ENCODE data around the gene PTPN18.

PTPN18 gene, protein sequence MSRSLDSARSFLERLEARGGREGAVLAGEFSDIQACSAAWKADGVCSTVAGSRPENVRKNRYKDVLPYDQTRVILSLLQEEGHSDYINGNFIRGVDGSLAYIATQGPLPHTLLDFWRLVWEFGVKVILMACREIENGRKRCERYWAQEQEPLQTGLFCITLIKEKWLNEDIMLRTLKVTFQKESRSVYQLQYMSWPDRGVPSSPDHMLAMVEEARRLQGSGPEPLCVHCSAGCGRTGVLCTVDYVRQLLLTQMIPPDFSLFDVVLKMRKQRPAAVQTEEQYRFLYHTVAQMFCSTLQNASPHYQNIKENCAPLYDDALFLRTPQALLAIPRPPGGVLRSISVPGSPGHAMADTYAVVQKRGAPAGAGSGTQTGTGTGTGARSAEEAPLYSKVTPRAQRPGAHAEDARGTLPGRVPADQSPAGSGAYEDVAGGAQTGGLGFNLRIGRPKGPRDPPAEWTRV

DNA sequence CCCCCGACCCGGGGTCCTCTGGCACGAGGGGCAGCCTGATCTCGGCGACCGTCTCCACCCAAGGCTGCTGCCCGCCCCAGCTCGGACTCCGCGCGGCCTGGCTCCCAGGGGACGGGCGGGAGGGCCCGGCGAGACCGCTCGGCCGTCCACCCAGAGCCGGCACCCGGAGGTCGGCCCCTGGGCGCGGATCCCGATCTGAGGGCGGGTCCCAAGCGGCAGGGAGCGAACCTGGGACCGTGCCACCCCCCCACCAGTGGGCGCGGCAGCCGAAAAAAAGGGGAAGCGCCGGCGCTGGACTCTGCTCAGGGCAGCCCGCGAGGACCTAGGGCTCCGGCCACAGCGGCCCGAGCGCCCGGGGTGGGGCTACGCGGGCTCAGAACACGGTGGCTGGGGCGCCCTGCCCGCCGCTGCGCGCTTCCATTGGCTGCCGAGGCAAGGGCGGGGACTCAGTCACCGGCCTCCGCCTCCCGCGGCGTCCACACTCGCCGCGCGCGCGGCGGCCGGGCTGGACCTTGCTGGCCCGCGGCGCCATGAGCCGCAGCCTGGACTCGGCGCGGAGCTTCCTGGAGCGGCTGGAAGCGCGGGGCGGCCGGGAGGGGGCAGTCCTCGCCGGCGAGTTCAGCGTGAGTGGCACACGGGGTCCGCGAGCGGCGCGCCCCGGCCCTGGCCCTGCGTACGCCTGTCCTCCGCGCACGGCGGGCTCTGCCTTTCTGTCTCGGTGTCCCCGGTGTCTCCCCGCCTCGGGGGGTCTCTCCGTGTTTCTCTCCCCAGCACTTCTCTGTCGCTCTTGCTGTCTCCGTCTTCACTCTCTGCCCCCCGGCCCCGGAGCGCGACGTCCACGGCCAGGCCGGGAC is at the start of gene PTPN18:
TSS of gene PTPN18 (plus strand) at position 479 of the 854 bp plus-strand sequence. CDS start at position 531, 52 bp downstream.
- peak within 1 kb of the TSS; percentile 63 to 84 (median 70) for H3K9ac ChIP-seq (ENCODE audit: low read length in 5 of 5)
- H3K27ac ChIP-seq (ENCODE audit: low read depth, low read length) = peak within 1 kb of the TSS; percentile 23
- peaks cover 6 to 48% (median 38%) of the 10 kb centered on the region in 5 donors for H3K4me1 ChIP-seq (ENCODE audit: control insufficient read depth in 5 of 5, insufficient read depth in 5 of 5, low read length in 5 of 5)

DNA sequence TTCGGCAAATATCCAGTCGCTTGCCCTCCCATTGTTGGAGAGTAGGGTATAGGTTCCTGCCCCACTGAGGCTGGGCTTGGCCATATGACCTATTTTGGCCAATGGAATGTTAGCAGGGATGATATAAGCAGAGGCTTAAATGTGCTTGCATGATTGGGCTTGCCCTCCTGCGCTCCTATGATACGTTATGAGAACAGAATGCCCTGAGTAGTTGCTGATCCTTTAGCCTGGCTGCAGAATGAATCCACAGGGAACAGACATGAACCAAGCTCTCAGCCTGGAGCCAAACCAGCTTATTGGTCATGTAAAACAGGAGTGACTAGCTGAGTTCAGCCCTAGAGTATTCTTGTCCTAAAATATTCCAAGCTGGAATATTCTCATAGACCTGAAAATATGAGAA is 48.0 kb upstream of the PTPN18 start:
- H3K9ac ChIP-seq (ENCODE audit: low read length in 5 of 5) = no peak overlapping the region
- peaks cover 0 to 3% (median 0%) of the 10 kb centered on the region in 5 donors for H3K27me3 ChIP-seq (ENCODE audit: control insufficient read depth in 5 of 5, insufficient read depth in 4 of 5, low read length in 5 of 5)
- no peak overlapping the region for H3K4me3 ChIP-seq (ENCODE audit: low read depth in 1 of 5, low read length in 5 of 5)
- H3K9me3 ChIP-seq (ENCODE audit: control insufficient read depth in 5 of 5, low read length in 5 of 5) = no peaks in the 10 kb centered on the region
- no peaks in the 10 kb centered on the region for H3K36me3 ChIP-seq (ENCODE audit: control insufficient read depth in 5 of 5, insufficient read depth in 5 of 5, low read length in 5 of 5)
- H3K27ac ChIP-seq (ENCODE audit: low read depth, low read length) = no peak overlapping the region
- no peaks in the 10 kb centered on the region for H3K4me1 ChIP-seq (ENCODE audit: control insufficient read depth in 5 of 5, insufficient read depth in 5 of 5, low read length in 5 of 5)

More for the DNA sequence above, at the start of gene PTPN18:
- H3K27me3 ChIP-seq (ENCODE audit: control insufficient read depth in 5 of 5, insufficient read depth in 4 of 5, low read length in 5 of 5) = no peaks in the 10 kb centered on the region
- H3K9me3 ChIP-seq (ENCODE audit: control insufficient read depth in 5 of 5, low read length in 5 of 5) = no peaks in the 10 kb centered on the region
- H3K36me3 ChIP-seq (ENCODE audit: control insufficient read depth in 5 of 5, insufficient read depth in 5 of 5, low read length in 5 of 5) = peaks cover 0 to 6% (median 0%) of the 10 kb centered on the region in 5 donors
- H3K4me3 ChIP-seq (ENCODE audit: low read depth in 1 of 5, low read length in 5 of 5) = peak within 1 kb of the TSS; percentile 73 to 81 (median 77)

DNA sequence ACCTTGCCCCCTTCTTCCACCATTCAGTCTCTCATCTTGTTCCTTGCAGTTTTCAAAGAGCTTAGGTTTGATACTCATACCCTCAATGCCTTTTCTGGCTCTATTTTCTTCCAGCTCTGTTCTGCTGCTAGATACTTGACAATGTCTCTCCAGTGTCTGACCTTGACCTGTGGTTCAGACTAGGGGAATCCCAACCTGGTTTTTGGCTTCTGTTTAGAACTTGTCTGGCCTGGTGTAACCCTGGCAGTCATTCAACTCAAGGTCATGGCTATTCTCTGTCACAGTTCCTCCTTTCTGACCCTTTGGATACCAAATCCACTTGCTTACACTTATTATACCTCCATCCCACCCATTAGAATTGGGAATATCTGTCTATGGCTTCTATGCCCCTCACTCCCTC is 45.0 kb upstream of the PTPN18 start:
- no peaks in the 10 kb centered on the region for H3K36me3 ChIP-seq (ENCODE audit: control insufficient read depth in 5 of 5, insufficient read depth in 5 of 5, low read length in 5 of 5)
- no peak overlapping the region for H3K27ac ChIP-seq (ENCODE audit: low read depth, low read length)
- H3K9me3 ChIP-seq (ENCODE audit: control insufficient read depth in 5 of 5, low read length in 5 of 5) = no peaks in the 10 kb centered on the region
- no peak overlapping the region for H3K9ac ChIP-seq (ENCODE audit: low read length in 5 of 5)
- H3K27me3 ChIP-seq (ENCODE audit: control insufficient read depth in 5 of 5, insufficient read depth in 4 of 5, low read length in 5 of 5) = peaks cover 0 to 10% (median 0%) of the 10 kb centered on the region in 5 donors
- no peak overlapping the region for H3K4me3 ChIP-seq (ENCODE audit: low read depth in 1 of 5, low read length in 5 of 5)
- H3K4me1 ChIP-seq (ENCODE audit: control insufficient read depth in 5 of 5, insufficient read depth in 5 of 5, low read length in 5 of 5) = no peaks in the 10 kb centered on the region

DNA sequence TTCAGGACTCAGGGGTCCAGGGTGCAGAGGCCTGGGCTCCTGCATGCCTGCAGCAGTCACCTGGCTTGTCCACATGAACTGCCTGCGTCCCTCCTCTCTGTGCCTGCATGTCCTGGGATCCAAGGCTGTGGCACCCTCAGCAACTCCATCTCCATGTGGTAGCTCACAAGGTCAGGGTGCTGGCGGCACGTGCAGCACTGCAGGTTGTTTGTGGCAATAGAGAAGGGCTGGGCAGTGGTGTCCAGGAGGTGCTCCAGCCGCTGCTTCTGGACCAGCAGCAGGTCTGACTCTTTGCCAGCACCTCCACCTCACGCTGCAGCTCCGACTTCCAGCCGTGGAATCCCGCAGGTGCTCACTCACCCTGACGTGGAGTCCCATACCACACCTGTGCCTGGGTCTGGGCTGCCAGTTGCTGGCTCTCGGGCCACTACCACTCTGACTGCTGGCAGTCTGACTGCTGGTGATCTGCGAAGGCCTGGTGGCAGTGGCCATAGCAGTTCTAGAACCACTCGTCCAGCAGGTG is 42.0 kb upstream of the PTPN18 start:
- Histone ChIP-seq H3K27me3 (ENCODE audit: control insufficient read depth in 5 of 5, insufficient read depth in 4 of 5, low read length in 5 of 5) (peaks cover 0 to 9% (median 0%) of the 10 kb centered on the region in 5 donors), H3K36me3 (ENCODE audit: control insufficient read depth in 5 of 5, insufficient read depth in 5 of 5, low read length in 5 of 5) (no peaks in the 10 kb centered on the region), H3K4me1 (ENCODE audit: control insufficient read depth in 5 of 5, insufficient read depth in 5 of 5, low read length in 5 of 5) (no peaks in the 10 kb centered on the region), H3K9ac (ENCODE audit: low read length in 5 of 5) (no peak overlapping the region), H3K27ac (ENCODE audit: low read depth, low read length) (no peak overlapping the region), H3K4me3 (ENCODE audit: low read depth in 1 of 5, low read length in 5 of 5) (no peak overlapping the region), H3K9me3 (ENCODE audit: control insufficient read depth in 5 of 5, low read length in 5 of 5) (no peaks in the 10 kb centered on the region)

DNA sequence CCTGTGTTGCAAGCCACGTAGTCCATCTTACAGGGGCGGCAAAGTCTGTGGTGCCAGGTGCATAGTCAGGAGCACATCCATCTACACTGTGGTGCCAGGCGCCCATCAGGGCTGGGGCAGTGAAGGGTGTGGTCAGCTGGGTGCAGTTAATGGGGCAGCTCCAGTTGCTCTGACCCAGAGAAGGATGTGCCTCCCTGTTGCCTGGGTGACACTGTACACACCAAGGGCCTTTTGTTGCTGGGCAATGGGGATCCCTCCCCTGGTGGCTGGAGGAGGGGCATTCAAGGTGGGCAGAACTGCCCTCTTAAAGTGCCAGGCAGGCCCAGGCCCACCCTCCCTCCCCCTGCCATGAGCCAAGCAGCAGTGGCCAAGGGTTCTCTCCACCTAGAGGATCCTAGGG is 41.5 kb upstream of the PTPN18 start:
- Histone ChIP-seq H3K27ac (ENCODE audit: low read depth, low read length) (no peak overlapping the region), H3K27me3 (ENCODE audit: control insufficient read depth in 5 of 5, insufficient read depth in 4 of 5, low read length in 5 of 5) (peaks cover 0 to 7% (median 0%) of the 10 kb centered on the region in 5 donors), H3K9me3 (ENCODE audit: control insufficient read depth in 5 of 5, low read length in 5 of 5) (no peaks in the 10 kb centered on the region), H3K36me3 (ENCODE audit: control insufficient read depth in 5 of 5, insufficient read depth in 5 of 5, low read length in 5 of 5) (no peaks in the 10 kb centered on the region), H3K4me1 (ENCODE audit: control insufficient read depth in 5 of 5, insufficient read depth in 5 of 5, low read length in 5 of 5) (no peaks in the 10 kb centered on the region), H3K4me3 (ENCODE audit: low read depth in 1 of 5, low read length in 5 of 5) (no peak overlapping the region), H3K9ac (ENCODE audit: low read length in 5 of 5) (no peak overlapping the region)

DNA sequence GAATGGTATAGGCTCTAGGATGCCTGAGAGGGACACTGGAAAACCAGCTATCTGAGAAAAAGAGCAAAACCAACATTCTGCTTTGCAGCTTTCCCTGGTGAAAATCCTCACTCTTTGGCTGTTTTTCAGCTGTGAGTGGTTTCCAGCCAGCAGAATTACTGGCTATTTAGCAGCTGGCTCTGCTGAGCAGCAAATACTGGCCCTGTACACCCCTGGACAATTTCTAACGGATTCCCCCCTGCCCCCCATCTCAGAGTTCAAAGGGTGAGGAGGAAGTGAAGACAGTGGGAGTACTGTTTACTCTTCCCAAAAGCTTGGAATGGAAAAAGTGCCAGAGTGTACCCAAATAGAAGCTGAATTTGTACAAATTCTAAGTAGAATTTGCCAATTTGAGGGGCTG is 39.3 kb upstream of the PTPN18 start:
- Histone ChIP-seq H3K9ac (ENCODE audit: low read length in 5 of 5) (no peak overlapping the region), H3K4me3 (ENCODE audit: low read depth in 1 of 5, low read length in 5 of 5) (no peak overlapping the region), H3K4me1 (ENCODE audit: control insufficient read depth in 5 of 5, insufficient read depth in 5 of 5, low read length in 5 of 5) (no peaks in the 10 kb centered on the region), H3K27me3 (ENCODE audit: control insufficient read depth in 5 of 5, insufficient read depth in 4 of 5, low read length in 5 of 5) (peaks cover 0 to 7% (median 0%) of the 10 kb centered on the region in 5 donors), H3K9me3 (ENCODE audit: control insufficient read depth in 5 of 5, low read length in 5 of 5) (no peaks in the 10 kb centered on the region), H3K36me3 (ENCODE audit: control insufficient read depth in 5 of 5, insufficient read depth in 5 of 5, low read length in 5 of 5) (no peaks in the 10 kb centered on the region), H3K27ac (ENCODE audit: low read depth, low read length) (no peak overlapping the region)

DNA sequence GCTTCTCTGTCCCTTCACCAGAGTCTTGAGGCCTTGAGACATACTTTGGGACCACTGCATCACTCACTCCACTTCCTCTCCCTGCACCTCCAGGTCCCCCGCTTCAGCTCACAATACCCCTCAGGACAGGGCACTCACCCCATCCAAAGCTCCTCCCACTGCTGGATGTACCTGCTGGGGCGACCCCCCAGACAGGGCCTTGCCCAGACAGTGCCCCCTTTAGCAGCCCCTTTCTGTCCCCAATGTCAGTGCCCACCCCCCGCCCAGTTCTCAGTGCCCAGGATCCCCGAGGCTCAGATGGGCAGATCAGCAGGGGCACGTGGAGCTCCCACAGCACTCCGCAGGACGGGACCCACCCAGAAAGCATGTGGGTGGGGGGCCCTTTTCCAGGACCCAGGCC is 37.0 kb upstream of the PTPN18 start:
- no peaks in the 10 kb centered on the region for H3K4me1 ChIP-seq (ENCODE audit: control insufficient read depth in 5 of 5, insufficient read depth in 5 of 5, low read length in 5 of 5)
- H3K36me3 ChIP-seq (ENCODE audit: control insufficient read depth in 5 of 5, insufficient read depth in 5 of 5, low read length in 5 of 5) = no peaks in the 10 kb centered on the region
- peaks cover 0 to 5% (median 0%) of the 10 kb centered on the region in 5 donors for H3K27me3 ChIP-seq (ENCODE audit: control insufficient read depth in 5 of 5, insufficient read depth in 4 of 5, low read length in 5 of 5)
- no peak overlapping the region for H3K4me3 ChIP-seq (ENCODE audit: low read depth in 1 of 5, low read length in 5 of 5)
- H3K9ac ChIP-seq (ENCODE audit: low read length in 5 of 5) = no peak overlapping the region
- no peaks in the 10 kb centered on the region for H3K9me3 ChIP-seq (ENCODE audit: control insufficient read depth in 5 of 5, low read length in 5 of 5)
- H3K27ac ChIP-seq (ENCODE audit: low read depth, low read length) = no peak overlapping the region

DNA sequence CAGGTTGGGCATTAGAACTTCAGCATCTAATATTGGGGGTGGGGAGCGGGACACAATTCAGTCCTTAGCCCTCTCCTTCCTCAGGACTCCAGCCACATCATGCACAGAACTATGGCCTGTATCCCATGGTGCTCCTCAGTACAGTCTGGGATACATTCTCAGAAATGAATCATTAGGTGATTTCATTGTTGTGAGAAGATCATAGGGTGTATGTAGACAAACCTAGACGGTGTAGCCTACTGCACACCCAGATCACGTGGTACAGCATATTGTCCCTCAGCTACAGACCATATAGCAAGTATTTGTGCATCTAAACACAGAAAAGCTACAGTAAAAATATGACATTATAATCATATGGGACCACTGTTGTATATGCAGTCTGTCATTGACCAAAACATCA is 36.3 kb upstream of the PTPN18 start:
- Histone ChIP-seq H3K27ac (ENCODE audit: low read depth, low read length) (no peak overlapping the region), H3K9ac (ENCODE audit: low read length in 5 of 5) (no peak overlapping the region), H3K4me1 (ENCODE audit: control insufficient read depth in 5 of 5, insufficient read depth in 5 of 5, low read length in 5 of 5) (no peaks in the 10 kb centered on the region), H3K4me3 (ENCODE audit: low read depth in 1 of 5, low read length in 5 of 5) (no peak overlapping the region), H3K36me3 (ENCODE audit: control insufficient read depth in 5 of 5, insufficient read depth in 5 of 5, low read length in 5 of 5) (no peaks in the 10 kb centered on the region), H3K9me3 (ENCODE audit: control insufficient read depth in 5 of 5, low read length in 5 of 5) (no peaks in the 10 kb centered on the region), H3K27me3 (ENCODE audit: control insufficient read depth in 5 of 5, insufficient read depth in 4 of 5, low read length in 5 of 5) (peaks cover 0 to 6% (median 0%) of the 10 kb centered on the region in 5 donors)

DNA sequence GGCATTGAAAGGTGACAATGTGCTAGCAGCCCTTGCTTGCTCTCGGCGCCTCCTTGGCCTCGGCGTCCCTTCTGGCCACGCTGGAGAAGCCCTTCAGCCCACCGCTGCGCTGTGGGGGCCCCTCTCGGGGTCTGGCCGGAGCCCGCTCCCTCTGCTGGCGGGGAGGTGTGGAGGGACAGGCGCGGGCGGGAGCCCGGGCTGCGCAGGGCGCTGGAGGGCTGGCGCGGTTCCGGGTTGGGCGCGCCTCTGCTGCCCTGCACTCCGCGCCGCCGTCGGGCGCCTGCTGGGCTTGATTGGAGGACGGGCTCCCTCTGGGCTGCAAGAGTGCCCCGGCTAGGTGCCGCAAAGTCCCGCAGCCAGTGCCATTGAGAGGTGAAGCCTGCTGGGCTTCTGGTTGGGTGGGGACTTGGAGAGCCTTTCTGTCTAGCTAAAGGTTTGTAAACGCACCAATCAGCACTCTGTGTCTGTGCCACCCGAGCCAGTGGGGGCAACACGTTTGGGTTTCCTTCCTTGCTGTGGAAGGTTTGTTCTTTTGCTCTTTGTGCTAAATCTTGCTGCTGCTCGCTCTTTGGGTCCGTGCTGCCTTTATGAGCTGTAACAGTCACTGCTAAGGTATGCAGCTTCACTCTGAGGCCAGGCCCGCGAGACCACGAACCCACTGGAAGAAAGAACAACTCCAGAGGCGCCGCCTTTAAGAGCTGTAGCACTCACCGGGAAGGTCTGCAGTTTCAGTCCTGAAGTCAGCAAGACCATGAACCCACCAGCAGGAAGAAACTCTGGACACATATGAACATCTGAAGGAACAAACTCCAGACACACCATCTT is 27.9 kb upstream of the PTPN18 start:
- Histone ChIP-seq H3K4me1 (ENCODE audit: control insufficient read depth in 5 of 5, insufficient read depth in 5 of 5, low read length in 5 of 5) (peaks cover 0 to 8% (median 3%) of the 10 kb centered on the region in 5 donors), H3K27me3 (ENCODE audit: control insufficient read depth in 5 of 5, insufficient read depth in 4 of 5, low read length in 5 of 5) (peaks cover 3 to 24% (median 9%) of the 10 kb centered on the region in 5 donors), H3K4me3 (ENCODE audit: low read depth in 1 of 5, low read length in 5 of 5) (no peak overlapping the region), H3K9me3 (ENCODE audit: control insufficient read depth in 5 of 5, low read length in 5 of 5) (no peaks in the 10 kb centered on the region), H3K27ac (ENCODE audit: low read depth, low read length) (no peak overlapping the region), H3K9ac (ENCODE audit: low read length in 5 of 5) (no peak overlapping the region), H3K36me3 (ENCODE audit: control insufficient read depth in 5 of 5, insufficient read depth in 5 of 5, low read length in 5 of 5) (no peaks in the 10 kb centered on the region)
